ENCODE data around the gene PLD6. TPM values are rescaled to one million over a fixed set of nuclear protein-coding genes. Genes with fewer than 3 reads are reported as not detected.
A peak's percentile ranks its signal among the peaks of the same experiment; 100 is the strongest.
"Not testable (repeated sequence)": the region's sequence is repeated elsewhere in the genome, so short reads cannot be mapped to it uniquely, and the experiment has no call there.

PLD6 gene
- 22.4 TPM for polyA plus RNA-seq (2012; ENCODE audit: insufficient read depth, insufficient read length, low read depth)

- Histone ChIP-seq H3K9me3 (no peaks in the 10 kb centered on the region), H3K4me1 (no peaks in the 10 kb centered on the region), H3K36me3 (peaks cover 18% of the 10 kb centered on the region), H3K4me3 (ENCODE audit: low read depth, low read length) (peak within 1 kb of the TSS; percentile 63), H3K27me3 (no peaks in the 10 kb centered on the region)
- DNase-seq: peak; percentile 93
- no peak for TF ChIP-seq CTCF (IDR thresholded peaks at IDR 0.05; ENCODE audit: low read depth, low read length)
Observed at GRCh38 chr17:17206124-17206912, at the start of gene PLD6. TSS of gene PLD6 (minus strand) at chr17:17206333. CDS start at chr17:17206286, 47 bp downstream.

GRCh38 chr17:17255689-17256088, 49.6 kb upstream of the PLD6 start:
- not testable (repeated sequence) for H3K4me1 ChIP-seq; H3K9me3 ChIP-seq; H3K4me3 ChIP-seq (ENCODE audit: low read depth, low read length); H3K27me3 ChIP-seq; DNase-seq
- peaks cover 30% of the 10 kb centered on the region for H3K36me3 ChIP-seq

- peaks cover 17% of the 10 kb centered on the region for H3K36me3 ChIP-seq
- H3K4me1 ChIP-seq: no peaks in the 10 kb centered on the region
- no peak for TF ChIP-seq CTCF (IDR thresholded peaks at IDR 0.05; ENCODE audit: low read depth, low read length)
- no peak for DNase-seq
- no peaks in the 10 kb centered on the region for H3K9me3 ChIP-seq
- H3K27me3 ChIP-seq: no peaks in the 10 kb centered on the region
- no peak overlapping the region for H3K4me3 ChIP-seq (ENCODE audit: low read depth, low read length)
Observed at GRCh38 chr17:17254036-17254435, 47.9 kb upstream of the PLD6 start.

- Histone ChIP-seq H3K4me1 (no peaks in the 10 kb centered on the region), H3K27me3 (no peaks in the 10 kb centered on the region), H3K36me3 (peaks cover 17% of the 10 kb centered on the region), H3K4me3 (ENCODE audit: low read depth, low read length) (no peak overlapping the region), H3K9me3 (no peaks in the 10 kb centered on the region)
- TF ChIP-seq CTCF (IDR thresholded peaks at IDR 0.05; ENCODE audit: low read depth, low read length): no peak
- no peak for DNase-seq
Observed at GRCh38 chr17:17253406-17253805, 47.3 kb upstream of the PLD6 start.

GRCh38 chr17:17252149-17252661, 46.1 kb upstream of the PLD6 start:
- Histone ChIP-seq H3K27me3 (no peaks in the 10 kb centered on the region), H3K4me1 (no peaks in the 10 kb centered on the region), H3K4me3 (ENCODE audit: low read depth, low read length) (no peak overlapping the region), H3K36me3 (peaks cover 18% of the 10 kb centered on the region), H3K9me3 (no peaks in the 10 kb centered on the region)
- TF ChIP-seq CTCF (IDR thresholded peaks at IDR 0.05; ENCODE audit: low read depth, low read length): no peak
- no peak for DNase-seq

- Histone ChIP-seq H3K4me3 (ENCODE audit: low read depth, low read length) (no peak overlapping the region), H3K9me3 (no peaks in the 10 kb centered on the region), H3K4me1 (no peaks in the 10 kb centered on the region), H3K27me3 (no peaks in the 10 kb centered on the region), H3K36me3 (peaks cover 9% of the 10 kb centered on the region)
- DNase-seq: no peak
- TF ChIP-seq CTCF (IDR thresholded peaks at IDR 0.05; ENCODE audit: low read depth, low read length): no peak
Observed at GRCh38 chr17:17246879-17247278, 40.7 kb upstream of the PLD6 start.
